Panc1 (cell line): ENCODE data around the gene C1orf198. TPM values are rescaled to one million over a fixed set of nuclear protein-coding genes. Genes with fewer than 3 reads are reported as not detected.

Source experiments
- ATAC-seq: fragments of 200-7000 bp; cut with Tn5 transposase; 2 replicates; pipeline ENCODE4 v1.9.1; 2020; ENCODE audit warnings: mild to moderate bottlenecking, moderate library complexity
- BruUV-seq: library from RNA; stranded (reverse); fragments of 400-500 nt; replicated peaks from 2 replicates; lab custom pipeline; 2021; lab: Mats Ljungman, UMichigan
- CTCF ChIA-PET: fragments of 300-600 bp; sonication (Branson Sonifier 250); formaldehyde crosslinking; loops from one replicate; lab custom pipeline; 2022; ENCODE audit warnings: antibody characterized with exemption; lab: Charles Lee
- POLR2A ChIA-PET: fragments of 300-600 bp; sonication (Branson Sonifier 250); formaldehyde crosslinking; loops from one replicate; lab custom pipeline; 2022; ENCODE audit warnings: antibody characterized with exemption; lab: Charles Lee
- DNase-seq: peaks from one replicate; pipeline ENCODE4 v3.0.0-alpha.2; 2010; ENCODE audit warnings: low read depth, low spot score
- H3K27ac ChIP-seq: 2 replicates; pipeline ENCODE4 v1.5.1; 2011; ENCODE audit warnings: mild to moderate bottlenecking, low read length, inconsistent platforms
- H3K27me3 ChIP-seq: fragments of 200-500 bp; sonication (Bioruptor generic); 2 replicates; pipeline ENCODE4 v1.6.0; 2014; ENCODE audit warnings: low read length, inconsistent platforms; ENCODE audit not compliant: control insufficient read depth, insufficient read depth
- H3K36me3 ChIP-seq: fragments of 200-500 bp; sonication (Bioruptor generic); 2 replicates; pipeline ENCODE4 v1.5.1; 2014; ENCODE audit warnings: inconsistent platforms, mild to moderate bottlenecking, low read length, moderate library complexity; ENCODE audit not compliant: control insufficient read depth, insufficient read depth
- H3K4me1 ChIP-seq: 2 replicates; pipeline ENCODE4 v1.5.1; 2011; ENCODE audit warnings: inconsistent platforms, mild to moderate bottlenecking, low read length, moderate library complexity; ENCODE audit not compliant: control insufficient read depth, insufficient read depth
- H3K4me3 ChIP-seq, 2 experiments: 2 replicates each; pipeline ENCODE4 v1.5.1; 2011 to 2012; ENCODE audit warnings: low read depth in 2 of 2, low read length in 2 of 2, mild to moderate bottlenecking in 2 of 2, inconsistent platforms in 1 of 2, moderate library complexity in 1 of 2
- H3K9me3 ChIP-seq: fragments of 200-500 bp; sonication (Bioruptor generic); 2 replicates; pipeline ENCODE4 v1.5.1; 2014; ENCODE audit warnings: low read depth, mild to moderate bottlenecking, inconsistent platforms, low read length, moderate library complexity; ENCODE audit not compliant: control insufficient read depth, insufficient read depth
- POLR2AphosphoS5 ChIP-seq: IDR thresholded peaks from 2 replicates; pipeline ENCODE4 v1.6.1; 2012; ENCODE audit warnings: mild to moderate bottlenecking, low read depth, low read length, moderate library complexity
- REST ChIP-seq, 2 experiments: IDR thresholded peaks; 2 replicates each; pipeline ENCODE4 v1.6.1; 2011 to 2012; ENCODE audit warnings: low read depth in 2 of 2, control low read depth in 1 of 2, low read length in 1 of 2, mild to moderate bottlenecking in 1 of 2, moderate library complexity in 1 of 2; ENCODE audit not compliant: insufficient read depth in 1 of 2
- SIN3A ChIP-seq: IDR thresholded peaks from 2 replicates; pipeline ENCODE4 v1.6.1; 2012; ENCODE audit warnings: low read depth, mild to moderate bottlenecking, low read length, moderate library complexity, borderline replicate concordance; ENCODE audit not compliant: insufficient read depth
- TCF7L2 ChIP-seq: IDR thresholded peaks from 2 replicates; pipeline ENCODE4 v1.6.1; 2011; ENCODE audit warnings: mild to moderate bottlenecking, low read depth, low read length, inconsistent platforms
- in situ Hi-C: cut with HindIII; loops from 2 replicates; pipeline ENCODE4 v1.10.0; 2016; ENCODE audit warnings: low sequenced_read_pairs, low pct_unique_long_range_greater_than_20kb
- intact Hi-C: fragments of 100-400 bp; cut with micrococcal nuclease; formaldehyde crosslinking; loops from one replicate; pipeline ENCODE4 v1.10.0; 2022; ENCODE audit not compliant: unreplicated experiment
- total RNA-seq: library from RNA; stranded (reverse); gene quantifications from one replicate; pipeline ENCODE4 v1.2.1, GENCODE V29; 2021; ENCODE audit not compliant: unreplicated experiment
- TF ChIP-seq, protein P1 (sequence below): fragments of 450-650 bp; IDR thresholded peaks from 2 replicates; pipeline ENCODE4 v1.5.1; 2017; ENCODE audit warnings: mild to moderate bottlenecking

Gene C1orf198
- total RNA-seq, 1 experiment from 2014 or later, result 33.6 TPM

- no peak for ATAC-seq
- intact Hi-C loops, result no loop called here
- CTCF ChIA-PET, result no interaction called here
These were observed 17.0 kb downstream of the C1orf198 start for GRCh38 chr1:230851291-230851691.

DNA sequence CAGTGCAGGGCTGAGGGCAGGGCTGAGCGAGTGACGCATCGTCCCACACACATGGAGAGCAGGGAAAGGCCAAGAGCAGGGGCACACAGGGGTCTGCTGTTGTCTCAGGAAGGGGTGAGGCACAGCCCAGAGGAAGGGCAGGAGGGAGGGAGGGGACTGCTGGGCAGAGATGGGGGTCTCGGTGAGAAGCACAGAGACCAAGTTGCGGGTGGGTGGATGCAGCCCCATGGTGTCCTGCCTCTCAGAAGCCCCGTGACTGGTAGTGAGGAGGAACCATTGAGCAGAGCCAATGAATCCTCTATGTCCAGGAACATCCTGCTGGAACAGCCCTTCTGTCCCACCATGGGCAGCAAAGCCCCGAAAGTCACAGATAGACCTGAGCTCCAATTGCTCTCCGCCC is 17.8 kb downstream of the C1orf198 start:
- H3K36me3 ChIP-seq, result no peaks in the 10 kb centered on the region
- intact Hi-C loops (no loop called here), in situ Hi-C loops (no loop called here)
- POLR2A ChIA-PET, result no interaction called here
- H3K9me3 ChIP-seq, result peaks cover 8% of the 10 kb centered on the region; the same call in 1 of the 2 replicates
- BruUV-seq, result no TSS peak
- H3K4me3 ChIP-seq, result no peak overlapping the region
- no peak overlapping the region for H3K27ac ChIP-seq
- H3K27me3 ChIP-seq, result no peaks in the 10 kb centered on the region
- CTCF ChIA-PET, result no interaction called here
- no peak for TF ChIP-seq POLR2AphosphoS5
- TF ChIP-seq, protein P1, sequence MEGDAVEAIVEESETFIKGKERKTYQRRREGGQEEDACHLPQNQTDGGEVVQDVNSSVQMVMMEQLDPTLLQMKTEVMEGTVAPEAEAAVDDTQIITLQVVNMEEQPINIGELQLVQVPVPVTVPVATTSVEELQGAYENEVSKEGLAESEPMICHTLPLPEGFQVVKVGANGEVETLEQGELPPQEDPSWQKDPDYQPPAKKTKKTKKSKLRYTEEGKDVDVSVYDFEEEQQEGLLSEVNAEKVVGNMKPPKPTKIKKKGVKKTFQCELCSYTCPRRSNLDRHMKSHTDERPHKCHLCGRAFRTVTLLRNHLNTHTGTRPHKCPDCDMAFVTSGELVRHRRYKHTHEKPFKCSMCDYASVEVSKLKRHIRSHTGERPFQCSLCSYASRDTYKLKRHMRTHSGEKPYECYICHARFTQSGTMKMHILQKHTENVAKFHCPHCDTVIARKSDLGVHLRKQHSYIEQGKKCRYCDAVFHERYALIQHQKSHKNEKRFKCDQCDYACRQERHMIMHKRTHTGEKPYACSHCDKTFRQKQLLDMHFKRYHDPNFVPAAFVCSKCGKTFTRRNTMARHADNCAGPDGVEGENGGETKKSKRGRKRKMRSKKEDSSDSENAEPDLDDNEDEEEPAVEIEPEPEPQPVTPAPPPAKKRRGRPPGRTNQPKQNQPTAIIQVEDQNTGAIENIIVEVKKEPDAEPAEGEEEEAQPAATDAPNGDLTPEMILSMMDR, result no peak
- no peak for TF ChIP-seq TCF7L2
- no peak for TF ChIP-seq SIN3A
- TF ChIP-seq REST (IDR thresholded peaks at IDR 0.05; ENCODE audit: insufficient read depth in 1 of 2, low read depth in 2 of 2, low read length in 1 of 2), result no peak
- no peak for DNase-seq
- peaks cover 26% of the 10 kb centered on the region for H3K4me1 ChIP-seq
- ATAC-seq, result 0 out of 2 replicates have a peak, but pooled peaks have one; percentile 42

More at GRCh38 chr1:230851291-230851691, 17.0 kb downstream of the C1orf198 start:
- Histone ChIP-seq H3K4me1 (peaks cover 26% of the 10 kb centered on the region), H3K9me3 (peaks cover 8% of the 10 kb centered on the region; the same call in 1 of the 2 replicates), H3K36me3 (no peaks in the 10 kb centered on the region), H3K27me3 (no peaks in the 10 kb centered on the region), H3K27ac (no peak overlapping the region; the same call in 1 of the 2 replicates), H3K4me3 (no peak overlapping the region)
- no peak for DNase-seq
- TF ChIP-seq REST (IDR thresholded peaks at IDR 0.05; ENCODE audit: insufficient read depth in 1 of 2, low read depth in 2 of 2, low read length in 1 of 2) (no peak), POLR2AphosphoS5 (no peak), SIN3A (no peak), TCF7L2 (no peak)
- TF ChIP-seq, protein P1, result no peak
- POLR2A ChIA-PET, result no interaction called here
- no TSS peak for BruUV-seq
- in situ Hi-C loops, result no loop called here
